Activated CD4-positive, alpha-beta T cell treated with anti-CD3 and anti-CD28 coated beads, Interleukin-2, amount 50 U/mL, for 24 hours (primary cell): ENCODE measurements around the gene ADNP2.
"Not testable (repeated sequence)": the region's sequence is repeated elsewhere in the genome, so short reads cannot be mapped to it uniquely, and the experiment has no call there.

ENCODE experiments used
- DNase-seq, 2 donors: peaks; one replicate each; pipeline ENCODE4 v3.0.0-alpha.2; 2020; ENCODE audit warnings: low read depth in 1 of 2, low spot score in 1 of 2

ADNP2 gene

DNA sequence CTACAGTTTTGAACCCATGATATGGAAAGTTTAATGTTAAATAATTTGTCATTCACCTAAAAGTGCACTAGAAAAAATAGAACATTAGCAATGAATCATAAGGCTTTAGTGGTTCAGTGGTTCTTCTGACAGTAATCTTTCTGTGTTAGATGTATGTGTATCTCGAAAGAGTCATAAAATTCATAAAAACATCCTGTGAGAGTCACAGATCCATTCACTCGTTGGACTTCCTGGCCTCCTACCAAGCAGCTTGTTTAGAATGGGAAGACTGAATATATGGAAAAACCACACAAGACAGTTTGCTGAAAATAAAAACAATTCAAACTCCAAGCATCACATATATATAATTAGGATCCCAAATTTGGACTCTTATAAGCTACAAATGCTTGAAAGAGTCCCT lies 34.8 kb downstream of the ADNP2 start:
- no peak for DNase-seq

DNA sequence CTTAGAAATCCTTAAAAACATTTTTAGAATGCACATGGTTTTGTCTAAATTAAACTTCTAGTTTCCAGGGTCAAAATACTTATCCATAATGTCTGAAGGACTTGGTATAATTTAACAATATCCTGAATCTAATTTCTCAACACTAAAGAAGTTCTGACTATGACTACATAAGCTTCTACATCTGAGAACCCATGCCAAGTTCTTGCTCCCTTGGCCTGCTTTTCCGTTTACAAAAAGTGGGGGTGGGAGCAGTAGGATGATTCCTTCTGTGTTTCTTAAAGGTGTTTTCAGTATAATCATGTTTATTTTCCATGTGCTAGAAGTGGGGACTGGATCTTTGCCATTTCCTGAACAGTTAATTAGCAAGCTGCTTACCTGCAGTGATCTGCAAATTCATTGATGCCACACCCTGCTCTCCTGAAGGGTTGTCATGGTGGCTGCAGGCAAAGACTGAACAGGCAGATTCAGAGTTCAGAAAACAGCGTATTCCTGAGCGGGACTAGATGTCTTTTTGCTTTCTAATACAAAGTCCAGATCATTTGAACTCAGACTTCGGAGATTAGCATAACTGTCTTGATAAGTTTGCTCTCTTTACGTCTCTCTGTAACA lies 36.2 kb downstream of the ADNP2 start:
- no peak for DNase-seq

DNA sequence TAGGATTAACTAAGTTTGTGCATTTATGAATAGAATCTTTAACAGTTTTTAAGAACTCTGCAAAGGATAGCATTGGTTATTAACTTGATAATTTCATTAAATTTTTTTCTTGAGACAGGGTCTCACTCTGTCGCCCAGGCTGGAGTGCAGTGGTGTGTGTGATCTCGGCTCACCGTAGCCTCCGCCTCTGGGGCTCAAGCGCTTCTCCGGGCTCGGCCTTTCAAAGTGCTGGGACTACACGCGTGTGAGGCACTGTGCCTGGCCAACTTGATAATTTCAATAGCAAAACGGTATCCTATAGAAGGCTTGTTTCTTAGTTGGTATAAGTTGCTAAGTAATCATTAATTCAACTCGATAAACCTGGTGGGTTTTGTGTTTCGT lies 38.0 kb downstream of the ADNP2 start:
- DNase-seq, result no peak

DNA sequence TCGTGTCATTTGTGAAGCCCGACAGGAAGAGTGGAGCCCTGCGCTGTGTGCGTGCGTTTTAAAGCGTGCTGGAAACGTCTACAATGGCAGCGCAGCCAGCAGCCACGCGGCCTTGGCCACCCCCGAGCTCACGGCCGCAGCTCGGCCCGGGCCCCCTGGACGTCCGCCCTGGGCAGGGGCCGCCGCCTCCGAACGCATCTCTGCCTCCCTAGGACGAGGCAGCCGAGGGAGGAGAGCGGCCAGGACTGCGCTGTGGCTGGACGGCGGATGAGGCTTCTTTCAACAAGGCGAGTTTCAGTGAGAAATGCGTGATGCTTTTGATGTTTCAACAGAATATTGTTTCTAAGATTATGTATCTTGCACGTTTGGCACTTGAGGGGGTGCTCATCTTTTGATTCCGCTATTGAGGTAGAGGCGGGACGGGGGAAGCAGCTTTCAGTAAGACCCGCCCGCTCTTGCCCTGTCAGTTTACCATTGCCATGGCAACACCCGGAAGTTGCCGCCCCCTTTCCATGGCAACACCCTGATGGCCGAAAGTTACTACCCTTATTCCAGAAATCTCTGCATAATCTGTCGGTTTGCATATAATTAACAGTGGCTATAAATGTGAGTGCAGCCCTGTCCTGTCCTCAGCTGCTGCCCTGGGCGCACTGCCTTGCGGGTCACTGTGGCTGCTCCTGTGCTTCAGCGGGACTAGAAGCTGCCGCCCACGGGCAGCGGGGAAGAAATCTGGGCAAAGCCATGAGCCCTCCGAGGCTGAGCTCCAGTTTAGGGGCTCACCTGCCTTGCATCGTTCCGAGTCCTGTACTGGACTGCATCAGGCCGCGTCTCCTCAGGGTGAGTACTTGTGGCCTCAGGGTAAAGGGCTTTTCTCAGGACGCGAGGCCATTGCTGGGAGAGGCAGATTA lies 38.6 kb downstream of the ADNP2 start:
- peak; percentile 58 to 69 for DNase-seq

DNA sequence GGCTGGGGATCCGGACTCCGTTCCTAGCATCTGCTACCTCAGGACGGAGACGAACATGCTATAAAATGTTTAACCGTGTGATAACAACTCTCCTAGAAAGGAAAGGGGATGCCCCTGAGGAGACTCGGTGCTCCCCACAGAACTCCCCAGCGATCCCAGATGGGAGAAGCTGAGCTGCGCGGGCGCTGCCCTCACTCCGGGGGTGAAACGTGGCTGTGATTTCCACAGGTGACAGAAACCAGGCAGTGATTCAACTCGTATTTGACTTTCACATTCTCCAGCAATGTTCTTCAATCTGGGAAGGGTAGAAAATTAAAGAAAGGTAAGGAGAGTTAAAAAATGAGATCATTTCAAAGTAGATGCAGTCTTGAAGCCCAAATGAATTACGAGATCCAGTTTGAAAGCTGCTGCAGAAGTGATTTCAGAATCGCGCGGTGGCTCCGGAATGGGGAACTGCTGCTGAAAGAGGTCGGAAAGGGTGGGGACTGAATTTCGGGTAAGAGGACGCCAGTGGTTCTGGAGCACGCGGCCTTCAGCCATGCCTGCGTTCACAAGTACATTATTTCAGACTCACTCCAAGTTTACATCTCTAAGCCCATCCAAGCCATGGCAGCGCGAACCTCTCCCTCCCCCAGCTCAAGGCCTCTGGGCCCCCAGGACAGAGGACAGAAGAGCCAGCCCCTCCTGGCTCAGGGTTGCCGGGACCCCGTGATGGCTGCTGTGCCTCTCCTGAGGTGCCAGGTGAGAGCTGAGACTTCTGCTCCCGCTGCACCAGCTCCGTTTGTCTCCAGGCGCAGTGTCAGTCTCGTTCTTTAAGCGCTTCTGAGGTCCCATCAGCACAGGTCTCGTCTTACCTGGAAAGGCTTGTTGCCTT lies 39.5 kb downstream of the ADNP2 start:
- DNase-seq, result no peak

DNA sequence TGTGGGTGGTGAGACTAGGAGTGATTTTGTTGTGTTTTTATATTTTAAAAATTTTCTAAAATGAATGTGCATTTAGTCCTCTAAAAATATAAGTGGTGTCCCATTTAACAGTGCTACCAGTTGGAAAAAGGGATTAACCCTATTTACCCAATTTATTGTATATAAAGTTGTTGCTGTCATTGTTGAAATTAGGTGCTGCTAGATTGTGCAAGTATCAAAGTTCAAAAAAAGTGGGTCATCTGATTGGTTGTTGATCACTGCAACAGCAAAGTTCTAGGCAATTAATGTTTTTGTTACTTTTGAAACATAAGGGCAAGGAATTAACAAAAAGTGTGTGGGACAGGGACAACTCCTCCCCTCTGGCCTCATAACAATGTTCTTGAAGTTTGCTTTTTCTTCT lies 40.6 kb downstream of the ADNP2 start:
- no peak for DNase-seq

DNA sequence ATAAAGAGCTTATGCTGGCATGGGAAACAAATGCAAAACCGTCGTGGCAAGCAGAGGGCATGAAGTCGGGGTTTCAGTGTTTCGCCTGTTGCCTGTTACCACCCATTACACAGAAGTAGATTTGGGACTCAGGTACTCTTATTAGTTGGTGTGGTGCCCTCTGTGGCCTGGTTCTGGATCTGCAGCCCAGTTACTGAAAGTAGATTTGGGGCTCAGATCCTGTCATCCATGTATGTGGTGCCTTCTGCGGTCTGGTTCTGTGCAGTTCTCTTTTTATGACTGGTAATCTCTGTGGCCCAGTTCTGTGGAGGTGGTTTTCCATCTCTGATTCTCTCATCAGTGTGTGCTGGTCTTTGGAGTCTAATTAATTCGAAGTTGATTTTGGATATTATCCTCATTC lies 45.2 kb downstream of the ADNP2 start:
- DNase-seq, result no peak

DNA sequence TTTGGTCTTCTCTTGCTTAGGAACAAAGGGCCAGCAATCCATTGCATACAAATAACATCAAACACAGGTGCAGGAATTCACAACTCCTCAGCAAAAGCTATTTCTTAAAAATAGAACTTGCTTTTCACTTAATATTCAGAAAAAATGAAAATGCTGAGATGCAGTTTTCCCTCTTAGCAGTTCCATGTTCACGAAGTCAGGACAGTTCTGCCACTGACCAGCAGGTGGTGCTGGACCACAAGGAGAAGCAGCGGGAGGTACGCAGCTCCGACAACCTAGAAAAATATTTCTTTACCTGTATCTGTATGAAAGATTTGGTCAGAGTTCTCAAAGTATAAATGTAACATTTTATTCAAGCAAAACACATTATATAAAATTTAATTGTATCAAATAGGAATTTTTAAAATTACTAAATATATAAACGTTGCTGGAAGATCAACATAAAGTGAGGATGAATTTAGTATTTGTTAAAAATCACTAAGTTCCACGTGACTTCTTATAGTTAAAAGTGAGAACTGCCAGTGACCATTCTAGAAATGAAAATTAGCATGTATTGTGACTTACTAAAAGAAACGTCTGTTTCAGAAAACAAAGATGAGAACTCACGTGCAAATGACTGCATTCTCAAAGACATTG lies 48.8 kb downstream of the ADNP2 start:
- peak; percentile 58 to 61 for DNase-seq

DNA sequence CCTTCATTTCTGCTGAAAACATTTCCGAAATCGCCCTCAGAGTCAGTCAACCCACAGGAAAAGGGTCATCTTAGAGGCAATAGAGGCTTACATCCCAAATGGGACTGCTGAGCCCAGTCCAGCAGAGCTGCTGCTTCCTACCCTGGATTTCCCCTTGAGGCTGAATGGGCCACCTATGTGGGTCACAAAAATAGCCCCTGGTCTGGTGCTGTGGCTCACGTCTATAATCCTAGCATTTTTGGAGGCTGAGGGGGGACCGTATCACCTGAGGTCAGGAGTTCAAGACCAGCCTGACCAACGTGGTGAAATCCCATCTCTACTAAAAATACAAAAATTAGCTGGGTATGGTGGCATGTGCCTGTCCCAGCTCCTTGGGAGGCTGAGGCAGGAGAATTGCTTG lies 49.3 kb downstream of the ADNP2 start:
- DNase-seq, result no peak

DNA sequence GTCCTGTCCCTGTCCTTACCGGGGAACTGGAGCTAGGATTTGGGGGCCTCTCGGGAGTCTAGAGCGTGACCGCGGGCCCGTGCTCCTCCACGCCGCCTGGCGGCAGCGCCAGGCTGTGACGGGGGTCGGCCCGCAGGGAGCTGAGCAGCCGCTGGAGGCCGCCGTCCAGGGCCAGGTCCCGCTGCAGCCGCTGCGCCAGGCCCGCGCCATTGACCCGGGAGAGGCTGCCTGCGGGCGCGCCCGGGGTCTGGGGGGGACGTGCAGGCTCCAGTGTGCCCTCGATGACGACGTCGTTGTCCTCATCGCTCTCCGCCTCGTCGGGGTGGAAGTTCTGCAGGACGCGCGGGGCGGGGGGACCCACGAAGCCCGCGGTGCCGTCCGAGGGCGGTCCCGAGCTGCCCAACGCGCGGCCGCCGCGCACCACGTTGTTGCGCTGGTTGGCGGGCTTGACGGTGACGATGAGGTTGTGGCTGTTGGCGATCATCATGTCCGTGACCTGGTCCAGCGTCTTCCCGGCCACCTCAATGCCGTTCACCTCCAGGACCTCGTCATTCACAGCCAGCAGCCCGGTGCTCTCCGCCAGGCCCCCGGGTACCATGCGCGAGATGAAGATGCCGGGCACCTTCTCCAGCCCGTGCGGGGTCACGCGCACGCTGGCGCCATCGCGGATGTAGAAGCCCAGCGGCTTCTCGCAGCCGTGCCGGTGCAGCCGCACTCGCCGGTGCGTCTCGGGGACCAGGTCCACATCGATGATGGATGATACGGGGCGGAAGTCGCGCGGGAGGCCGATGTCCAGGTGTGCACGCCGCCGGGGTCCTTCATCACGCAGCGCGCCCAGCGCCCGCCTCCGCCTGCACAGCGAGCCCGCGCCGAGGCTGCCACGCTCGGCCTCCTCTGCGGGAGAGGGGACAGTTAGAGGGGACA lies 50.9 kb downstream of the ADNP2 start:
- peak in 1 of 2 donors; percentile 21 for DNase-seq

DNA sequence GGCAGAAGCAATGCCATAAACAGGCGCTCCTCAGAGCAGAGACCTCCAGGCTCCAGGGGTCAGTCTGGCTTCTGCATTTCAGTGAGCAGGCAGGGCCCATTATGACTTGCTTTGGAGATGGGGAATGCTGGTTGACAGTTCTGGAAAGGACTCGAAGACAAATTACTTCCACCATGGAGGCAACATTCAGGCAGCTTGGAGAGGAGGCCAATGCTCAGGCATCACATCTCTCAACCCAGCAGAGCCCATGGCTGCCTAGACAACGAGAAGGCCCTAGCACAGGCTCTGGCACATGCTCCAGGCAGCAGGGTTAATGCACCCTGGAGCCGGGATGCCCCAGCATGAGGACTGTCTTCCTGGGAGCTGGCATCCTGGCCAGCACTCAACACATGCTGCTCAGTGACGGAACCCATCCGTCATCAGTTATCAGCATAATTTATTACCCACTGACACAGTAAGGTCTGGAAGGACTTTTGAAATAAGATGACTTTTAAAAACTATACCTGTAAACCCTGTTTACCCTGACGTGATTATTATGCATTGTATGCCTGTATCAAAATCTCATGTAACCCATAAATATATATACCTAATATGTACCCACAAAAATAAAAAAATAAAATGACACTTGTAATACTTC lies 52.8 kb downstream of the ADNP2 start:
- DNase-seq, result no peak

DNA sequence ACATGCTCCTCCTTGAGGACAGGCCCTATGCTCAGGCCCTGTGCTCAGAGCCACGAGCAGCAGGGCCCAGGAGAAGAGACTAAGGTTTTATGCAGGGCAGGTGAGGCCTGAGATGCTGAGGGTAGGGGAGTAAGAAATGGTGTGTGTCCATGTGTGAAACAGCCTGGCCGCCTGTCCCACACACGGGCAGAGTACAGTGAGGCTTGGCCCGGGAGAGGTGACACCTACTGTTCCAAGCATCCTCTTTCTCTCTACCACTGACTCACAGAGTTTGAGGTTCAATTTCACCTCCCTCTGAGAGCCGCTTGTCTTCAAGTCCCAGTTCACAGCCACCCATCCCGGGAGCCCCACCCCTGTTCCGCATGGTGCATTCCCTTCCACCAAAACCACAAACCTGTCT lies 54.1 kb downstream of the ADNP2 start:
- no peak for DNase-seq

DNA sequence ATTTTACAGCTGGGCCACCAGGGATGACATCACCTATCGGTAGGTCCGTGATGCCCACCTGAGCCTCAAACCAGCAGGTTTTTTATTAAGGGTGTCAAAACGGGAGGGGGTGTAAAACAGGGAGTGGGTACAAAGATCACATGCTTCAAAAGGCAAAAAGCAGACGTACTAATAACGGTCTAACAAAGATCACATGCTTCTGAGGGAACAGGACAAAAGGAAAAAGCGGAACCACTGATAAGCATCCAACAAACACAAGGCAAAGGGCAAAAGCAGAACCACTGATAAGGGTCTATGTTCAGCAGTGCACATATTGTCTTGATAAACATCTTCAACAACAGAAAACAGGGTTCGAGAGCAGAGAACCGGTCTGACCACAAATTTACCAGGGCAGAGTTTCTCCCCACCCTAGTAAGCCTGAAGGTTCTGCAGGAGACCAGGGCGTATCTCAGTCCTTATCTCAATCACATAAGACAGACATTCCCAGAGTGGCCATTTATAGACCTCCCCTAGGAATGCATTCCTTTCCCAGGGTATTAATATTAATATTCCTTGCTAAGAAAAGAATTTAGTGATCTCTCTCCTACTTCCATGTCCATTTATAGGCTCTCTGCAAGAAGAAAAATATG lies 55.8 kb downstream of the ADNP2 start:
- not testable (repeated sequence) for DNase-seq

DNA sequence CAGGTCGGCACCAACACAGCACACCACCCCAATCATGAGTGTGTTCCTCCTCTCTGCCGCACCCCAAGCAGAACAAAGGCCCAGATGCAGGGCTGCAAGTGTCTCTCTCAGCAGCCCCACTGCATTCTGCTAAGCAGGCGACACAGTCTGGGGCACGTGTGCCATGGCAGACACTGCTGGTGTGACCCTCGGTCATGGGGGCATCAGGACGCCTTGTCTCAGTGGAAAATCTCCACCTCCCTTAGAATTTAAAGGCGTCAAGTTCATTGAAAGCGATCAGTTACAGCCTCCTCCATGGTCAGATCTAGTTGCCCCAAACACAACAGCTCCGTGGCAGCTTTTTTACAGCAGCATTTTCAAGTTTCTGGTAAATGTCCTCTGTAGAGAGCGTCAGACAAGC lies 57.2 kb downstream of the ADNP2 start:
- no peak for DNase-seq

DNA sequence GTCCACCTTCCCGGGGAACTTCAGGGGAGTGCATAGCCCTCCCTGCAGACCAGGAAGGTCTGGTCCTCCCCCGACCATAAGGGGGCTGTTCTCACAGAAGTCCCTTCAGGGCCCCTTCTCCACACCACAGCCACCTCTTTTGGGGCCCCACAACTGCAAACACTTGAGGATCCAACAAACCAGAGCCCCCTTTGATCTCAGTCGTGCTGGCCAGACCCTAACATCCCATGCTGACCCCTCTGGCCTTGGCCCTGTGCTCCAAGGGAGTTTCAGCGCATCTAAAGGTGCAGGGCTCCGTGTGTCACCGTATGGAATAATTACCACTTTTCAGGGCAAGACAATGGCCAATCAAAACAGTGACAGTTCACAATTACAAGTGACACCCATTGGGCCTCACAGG lies 57.7 kb downstream of the ADNP2 start:
- no peak for DNase-seq

DNA sequence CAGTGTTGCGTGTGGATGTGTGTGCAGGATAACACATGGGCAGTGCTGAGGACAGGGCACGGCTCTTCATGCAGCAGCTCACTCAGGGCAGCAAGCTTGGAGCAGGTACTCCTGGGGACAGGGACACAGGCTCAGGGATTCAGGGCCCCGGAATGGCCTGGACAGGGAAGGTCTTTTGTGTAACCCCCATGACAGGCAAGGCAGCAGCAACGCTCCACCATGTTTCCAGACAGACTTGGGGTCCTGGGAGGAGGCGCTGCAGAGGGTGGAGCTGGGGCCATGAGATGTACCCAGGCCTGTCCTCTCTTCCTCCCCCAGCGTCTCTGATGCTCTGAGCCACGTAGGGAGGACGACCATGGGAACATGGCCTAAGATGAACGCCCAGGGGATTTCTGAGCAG lies 58.3 kb downstream of the ADNP2 start:
- no peak for DNase-seq

DNA sequence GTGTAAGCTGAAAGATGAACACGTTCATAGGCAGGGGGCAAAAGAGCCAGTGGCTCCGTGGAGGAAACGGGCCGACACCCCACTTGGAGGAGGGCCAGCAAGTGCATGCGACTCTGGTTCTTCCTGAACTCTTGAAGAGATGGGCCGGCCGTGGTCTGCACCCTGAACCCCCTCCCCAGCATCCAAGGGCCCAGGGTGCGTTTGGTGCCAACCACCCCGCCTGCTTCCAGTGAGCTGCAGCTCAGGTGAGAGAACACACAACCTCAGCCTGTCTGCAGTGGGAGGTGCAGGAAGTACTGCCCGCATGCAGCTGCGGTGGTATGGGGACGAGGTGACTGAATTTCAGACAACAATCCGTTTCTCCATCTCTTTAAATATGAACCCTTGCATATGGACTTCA lies 58.9 kb downstream of the ADNP2 start:
- DNase-seq, result no peak

DNA sequence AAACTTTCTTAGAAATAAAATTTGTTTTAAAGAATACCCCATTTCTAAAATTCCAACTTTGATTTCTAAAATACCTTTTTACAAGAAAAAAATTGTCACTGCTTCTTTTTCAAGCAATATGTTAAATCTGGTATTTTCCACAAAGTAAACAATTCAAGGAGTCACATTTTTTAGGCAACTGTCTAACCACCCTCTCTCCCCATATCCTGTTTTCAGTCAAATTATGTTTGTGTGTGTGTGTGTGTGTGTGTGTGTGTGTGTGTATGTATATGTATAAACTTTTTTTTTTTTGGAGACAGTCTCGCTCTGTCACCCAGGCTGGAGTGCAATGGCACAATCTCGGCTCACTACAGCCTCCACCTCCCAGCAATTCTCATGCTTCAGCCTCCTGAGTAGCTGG lies 59.3 kb downstream of the ADNP2 start:
- DNase-seq, result no peak

DNA sequence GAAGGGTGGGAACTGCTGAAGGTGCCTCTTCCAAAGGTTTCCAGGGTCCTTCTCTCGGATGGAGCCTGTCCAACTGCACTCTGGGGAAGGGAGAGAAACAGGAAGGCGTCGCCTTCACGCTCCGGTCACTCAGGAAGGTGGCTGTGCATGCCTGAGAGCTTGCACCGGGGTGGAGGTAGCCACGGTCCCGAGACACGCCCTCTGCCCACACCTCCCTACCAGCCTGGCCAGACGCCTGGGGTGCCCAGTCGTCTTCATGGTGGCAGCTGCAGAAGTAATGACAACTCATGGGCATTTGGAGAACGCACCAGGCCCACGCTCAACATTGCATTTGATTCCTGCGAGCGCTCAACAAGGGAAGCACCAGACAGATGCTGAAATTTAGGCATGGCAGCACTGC lies 59.9 kb downstream of the ADNP2 start:
- DNase-seq, result no peak
